K562 (cell line): ENCODE data around the gene HLA-DMB. TPM values are rescaled to one million over a fixed set of nuclear protein-coding genes. Genes with fewer than 3 reads are reported as not detected.

Experiments
- CC2D1A ChIP-seq: fragments of 450-650 bp; IDR thresholded peaks from 2 replicates; pipeline ENCODE4 v1.6.1; 2017; ENCODE audit warnings: mild to moderate bottlenecking
- CEBPG ChIP-seq, 3 experiments: fragments of 200-800 bp in 1 of 3; sonication (Bioruptor generic) in 1 of 3; sonication (generic) in 1 of 3; formaldehyde crosslinking in 1 of 3; IDR thresholded peaks in 2 of 3; conservative IDR thresholded peaks in 1 of 3; 2 replicates each; pipeline versions ENCODE4 v1.6.1 to v1.8.0; 2016 to 2022; ENCODE audit warnings: missing compliant biosample characterization in 2 of 3, missing genetic modification characterization in 2 of 3, mild to moderate bottlenecking in 1 of 3, missing genetic modification reagents in 1 of 3
- HNRNPUL1 ChIP-seq: fragments of 200-400 bp; formaldehyde crosslinking; IDR thresholded peaks from 2 replicates; pipeline ENCODE4 v1.6.1; 2017; ENCODE audit warnings: low read length
- KLF10 ChIP-seq: fragments of 250-450 bp; sonication (Bioruptor Pico); IDR thresholded peaks from 2 replicates; pipeline ENCODE4 v1.6.1; 2021; ENCODE audit warnings: matching md5 sums
- MEIS2 ChIP-seq: fragments of 450-650 bp; IDR thresholded peaks from 2 replicates; pipeline ENCODE4 v1.6.1; 2014; ENCODE audit warnings: mild to moderate bottlenecking; ENCODE audit not compliant: partially characterized antibody
- MTA3 ChIP-seq: fragments of 450-650 bp; formaldehyde crosslinking; IDR thresholded peaks from 2 replicates; pipeline ENCODE4 v1.6.1; 2017; ENCODE audit warnings: mild to moderate bottlenecking, borderline replicate concordance
- PHF20 ChIP-seq: fragments of 450-650 bp; IDR thresholded peaks from 2 replicates; pipeline ENCODE4 v1.6.1; 2018; ENCODE audit not compliant: partially characterized antibody
- SMAD2 ChIP-seq: fragments of 150-350 bp; IDR thresholded peaks from 2 replicates; pipeline ENCODE4 v1.6.1; 2014; ENCODE audit warnings: low read depth, mild to moderate bottlenecking, low read length
- polyA plus RNA-seq, 8 experiments: library from polyadenylated mRNA; depleted of rRNA in 4 of 8; stranded (reverse) in 5 of 8; unstranded in 3 of 8; fragments of >200 nt; fragmentation: Nextera tagmentation in 2 of 8; fragmentation: Illumina TruSeq in 1 of 8; extraction: Ambion mirVana in 2 of 8; extraction: Trizol in 1 of 8; gene quantifications; 2 replicates each; pipeline versions ENCODE4 v1.2.1 to v1.2.3, GENCODE V29; 2011 to 2014; ENCODE audit warnings: inconsistent platforms in 1 of 8, missing spikeins in 1 of 8
- total RNA-seq, 7 experiments: library from RNA; depleted of rRNA in 6 of 7; stranded (reverse); fragments of >200 nt in 6 of 7; fragmentation: Illumina TruSeq in 2 of 7; extraction: Trizol in 2 of 7; gene quantifications; 2 replicates each; pipeline versions ENCODE4 v1.2.1 to v1.2.3, GENCODE V29; 2011 to 2021; ENCODE audit warnings: low replicate concordance in 1 of 7
- TF ChIP-seq, protein P1 (sequence below): fragments of 450-650 bp; IDR thresholded peaks from 2 replicates; pipeline ENCODE4 v1.6.1; 2016; ENCODE audit warnings: borderline replicate concordance
- TF ChIP-seq, protein P2 (sequence below), 2 experiments: fragments of 200-800 bp in 1 of 2; sonication (Bioruptor generic) in 1 of 2; sonication (generic) in 1 of 2; formaldehyde crosslinking in 1 of 2; IDR thresholded peaks in 1 of 2; conservative IDR thresholded peaks in 1 of 2; 2 replicates each; pipeline versions ENCODE4 v1.5.0 to v1.6.1; 2016 to 2020; ENCODE audit warnings: missing compliant biosample characterization in 1 of 2, missing genetic modification characterization in 1 of 2, missing genetic modification reagents in 1 of 2
- TF ChIP-seq, protein P3 (sequence below): fragments of 450-650 bp; formaldehyde crosslinking; conservative IDR thresholded peaks from 2 replicates; pipeline ENCODE4 v1.4.0; 2022; ENCODE audit warnings: mild to moderate bottlenecking, missing genetic modification characterization
- TF ChIP-seq, protein P4 (sequence below), 2 experiments: fragments of 450-650 bp; conservative IDR thresholded peaks; 2 replicates each; pipeline ENCODE4 v1.6.1; 2017; ENCODE audit warnings: mild to moderate bottlenecking in 2 of 2, moderate library complexity in 2 of 2
- TF ChIP-seq, protein P5 (sequence below), 2 experiments: fragments of 450-650 bp in 1 of 2; IDR thresholded peaks; 2 replicates each; pipeline ENCODE4 v1.6.1; 2011 to 2017; ENCODE audit warnings: low read depth in 2 of 2, antibody characterized with exemption in 1 of 2, borderline replicate concordance in 1 of 2, low read length in 1 of 2, mild to moderate bottlenecking in 1 of 2, mixed read lengths in 1 of 2; ENCODE audit not compliant: control insufficient read depth in 1 of 2

Gene HLA-DMB
- total and polyA plus RNA-seq, 9 of the 15 experiments (the other 6 are each of a cell fraction or from before 2014, with no cell fraction given): 0.38 TPM; not detected in 8

DNA sequence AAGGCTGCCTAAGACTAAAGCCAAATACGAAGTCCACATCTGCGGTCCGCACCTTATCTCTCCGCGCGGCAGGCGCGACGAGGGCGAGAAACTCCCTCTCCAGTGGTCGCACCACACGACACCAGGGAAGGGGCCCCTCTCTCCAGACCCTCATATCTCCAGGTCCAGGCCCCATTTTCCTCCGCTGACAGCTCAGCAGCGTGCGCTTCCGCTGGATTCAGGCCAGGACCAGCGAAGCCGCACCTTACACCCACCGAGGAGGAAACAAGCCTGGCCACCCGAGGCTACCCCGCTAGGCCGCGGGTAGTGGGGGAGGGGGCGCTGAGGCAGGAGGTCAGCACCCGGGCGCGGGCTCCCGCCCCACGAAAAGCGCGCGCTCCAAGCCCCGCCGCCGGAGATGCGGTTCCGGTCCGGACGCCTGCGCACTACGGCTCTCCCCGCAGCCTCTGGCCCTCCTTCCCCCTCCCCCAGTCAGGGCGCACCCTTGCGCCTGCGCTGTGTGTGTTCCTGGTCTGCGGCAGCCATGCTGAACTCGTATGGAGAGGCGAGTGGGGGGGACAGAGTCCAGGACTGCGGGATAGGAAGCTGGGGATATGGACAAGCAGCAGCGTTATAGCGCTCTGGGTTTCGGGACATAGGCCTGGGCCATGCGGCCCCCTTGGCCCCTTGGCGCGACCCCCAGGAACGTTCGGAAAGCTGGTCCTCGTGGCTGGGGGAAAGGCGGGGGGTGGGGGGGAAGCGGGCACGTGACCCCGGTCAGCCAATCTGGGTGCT is 27.5 kb upstream of the HLA-DMB start, which contains the start of gene BRD2 (continued):
- TF ChIP-seq PHF20 (peak; percentile 51), CEBPG (CRISPR knock-in tag; IDR thresholded peaks at IDR 0.05) (no peak), CEBPG (tag; conservative IDR thresholded peaks at IDR 0.05 in 1 of 2, IDR thresholded peaks at IDR 0.05 in 1 of 2) (no peak), SMAD2 (no peak), HNRNPUL1 (no peak), MTA3 (peak; percentile 95), MEIS2 (peak; percentile 95), CC2D1A (0 out of 2 replicates have a peak, but pooled peaks have one; percentile 39), KLF10 (CRISPR knock-in tag) (no peak)
- TF ChIP-seq, protein P1, sequence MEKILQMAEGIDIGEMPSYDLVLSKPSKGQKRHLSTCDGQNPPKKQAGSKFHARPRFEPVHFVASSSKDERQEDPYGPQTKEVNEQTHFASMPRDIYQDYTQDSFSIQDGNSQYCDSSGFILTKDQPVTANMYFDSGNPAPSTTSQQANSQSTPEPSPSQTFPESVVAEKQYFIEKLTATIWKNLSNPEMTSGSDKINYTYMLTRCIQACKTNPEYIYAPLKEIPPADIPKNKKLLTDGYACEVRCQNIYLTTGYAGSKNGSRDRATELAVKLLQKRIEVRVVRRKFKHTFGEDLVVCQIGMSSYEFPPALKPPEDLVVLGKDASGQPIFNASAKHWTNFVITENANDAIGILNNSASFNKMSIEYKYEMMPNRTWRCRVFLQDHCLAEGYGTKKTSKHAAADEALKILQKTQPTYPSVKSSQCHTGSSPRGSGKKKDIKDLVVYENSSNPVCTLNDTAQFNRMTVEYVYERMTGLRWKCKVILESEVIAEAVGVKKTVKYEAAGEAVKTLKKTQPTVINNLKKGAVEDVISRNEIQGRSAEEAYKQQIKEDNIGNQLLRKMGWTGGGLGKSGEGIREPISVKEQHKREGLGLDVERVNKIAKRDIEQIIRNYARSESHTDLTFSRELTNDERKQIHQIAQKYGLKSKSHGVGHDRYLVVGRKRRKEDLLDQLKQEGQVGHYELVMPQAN: peak; percentile 44; the same call in 1 of the 2 replicates
- TF ChIP-seq, protein P2, sequence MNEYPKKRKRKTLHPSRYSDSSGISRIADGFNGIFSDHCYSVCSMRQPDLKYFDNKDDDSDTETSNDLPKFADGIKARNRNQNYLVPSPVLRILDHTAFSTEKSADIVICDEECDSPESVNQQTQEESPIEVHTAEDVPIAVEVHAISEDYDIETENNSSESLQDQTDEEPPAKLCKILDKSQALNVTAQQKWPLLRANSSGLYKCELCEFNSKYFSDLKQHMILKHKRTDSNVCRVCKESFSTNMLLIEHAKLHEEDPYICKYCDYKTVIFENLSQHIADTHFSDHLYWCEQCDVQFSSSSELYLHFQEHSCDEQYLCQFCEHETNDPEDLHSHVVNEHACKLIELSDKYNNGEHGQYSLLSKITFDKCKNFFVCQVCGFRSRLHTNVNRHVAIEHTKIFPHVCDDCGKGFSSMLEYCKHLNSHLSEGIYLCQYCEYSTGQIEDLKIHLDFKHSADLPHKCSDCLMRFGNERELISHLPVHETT (CRISPR knock-in tag; conservative IDR thresholded peaks at IDR 0.05 in 1 of 2, IDR thresholded peaks at IDR 0.05 in 1 of 2): peak in 1 of 2 experiments; percentile 68; a peak in 1 of 4 replicates
- TF ChIP-seq, protein P3, sequence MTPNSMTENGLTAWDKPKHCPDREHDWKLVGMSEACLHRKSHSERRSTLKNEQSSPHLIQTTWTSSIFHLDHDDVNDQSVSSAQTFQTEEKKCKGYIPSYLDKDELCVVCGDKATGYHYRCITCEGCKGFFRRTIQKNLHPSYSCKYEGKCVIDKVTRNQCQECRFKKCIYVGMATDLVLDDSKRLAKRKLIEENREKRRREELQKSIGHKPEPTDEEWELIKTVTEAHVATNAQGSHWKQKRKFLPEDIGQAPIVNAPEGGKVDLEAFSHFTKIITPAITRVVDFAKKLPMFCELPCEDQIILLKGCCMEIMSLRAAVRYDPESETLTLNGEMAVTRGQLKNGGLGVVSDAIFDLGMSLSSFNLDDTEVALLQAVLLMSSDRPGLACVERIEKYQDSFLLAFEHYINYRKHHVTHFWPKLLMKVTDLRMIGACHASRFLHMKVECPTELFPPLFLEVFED: peak; percentile 62; the same call in 1 of the 2 replicates
- TF ChIP-seq, protein P4, sequence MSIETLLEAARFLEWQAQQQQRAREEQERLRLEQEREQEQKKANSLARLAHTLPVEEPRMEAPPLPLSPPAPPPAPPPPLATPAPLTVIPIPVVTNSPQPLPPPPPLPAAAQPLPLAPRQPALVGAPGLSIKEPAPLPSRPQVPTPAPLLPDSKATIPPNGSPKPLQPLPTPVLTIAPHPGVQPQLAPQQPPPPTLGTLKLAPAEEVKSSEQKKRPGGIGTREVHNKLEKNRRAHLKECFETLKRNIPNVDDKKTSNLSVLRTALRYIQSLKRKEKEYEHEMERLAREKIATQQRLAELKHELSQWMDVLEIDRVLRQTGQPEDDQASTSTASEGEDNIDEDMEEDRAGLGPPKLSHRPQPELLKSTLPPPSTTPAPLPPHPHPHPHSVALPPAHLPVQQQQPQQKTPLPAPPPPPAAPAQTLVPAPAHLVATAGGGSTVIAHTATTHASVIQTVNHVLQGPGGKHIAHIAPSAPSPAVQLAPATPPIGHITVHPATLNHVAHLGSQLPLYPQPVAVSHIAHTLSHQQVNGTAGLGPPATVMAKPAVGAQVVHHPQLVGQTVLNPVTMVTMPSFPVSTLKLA (conservative IDR thresholded peaks at IDR 0.05): no peak
- TF ChIP-seq, protein P5, sequence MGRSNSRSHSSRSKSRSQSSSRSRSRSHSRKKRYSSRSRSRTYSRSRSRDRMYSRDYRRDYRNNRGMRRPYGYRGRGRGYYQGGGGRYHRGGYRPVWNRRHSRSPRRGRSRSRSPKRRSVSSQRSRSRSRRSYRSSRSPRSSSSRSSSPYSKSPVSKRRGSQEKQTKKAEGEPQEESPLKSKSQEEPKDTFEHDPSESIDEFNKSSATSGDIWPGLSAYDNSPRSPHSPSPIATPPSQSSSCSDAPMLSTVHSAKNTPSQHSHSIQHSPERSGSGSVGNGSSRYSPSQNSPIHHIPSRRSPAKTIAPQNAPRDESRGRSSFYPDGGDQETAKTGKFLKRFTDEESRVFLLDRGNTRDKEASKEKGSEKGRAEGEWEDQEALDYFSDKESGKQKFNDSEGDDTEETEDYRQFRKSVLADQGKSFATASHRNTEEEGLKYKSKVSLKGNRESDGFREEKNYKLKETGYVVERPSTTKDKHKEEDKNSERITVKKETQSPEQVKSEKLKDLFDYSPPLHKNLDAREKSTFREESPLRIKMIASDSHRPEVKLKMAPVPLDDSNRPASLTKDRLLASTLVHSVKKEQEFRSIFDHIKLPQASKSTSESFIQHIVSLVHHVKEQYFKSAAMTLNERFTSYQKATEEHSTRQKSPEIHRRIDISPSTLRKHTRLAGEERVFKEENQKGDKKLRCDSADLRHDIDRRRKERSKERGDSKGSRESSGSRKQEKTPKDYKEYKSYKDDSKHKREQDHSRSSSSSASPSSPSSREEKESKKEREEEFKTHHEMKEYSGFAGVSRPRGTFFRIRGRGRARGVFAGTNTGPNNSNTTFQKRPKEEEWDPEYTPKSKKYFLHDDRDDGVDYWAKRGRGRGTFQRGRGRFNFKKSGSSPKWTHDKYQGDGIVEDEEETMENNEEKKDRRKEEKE (IDR thresholded peaks at IDR 0.05; ENCODE audit: borderline replicate concordance in 1 of 2, control insufficient read depth in 1 of 2, low read depth in 2 of 2, low read length in 1 of 2): 0 out of 4 replicates have a peak, but pooled peaks of 1 of the 2 experiments have one; percentile 47
